NB4 (cell line): ENCODE data around the gene PNPLA2.

Source experiments
- DNase-seq: peaks from one replicate; pipeline ENCODE4 v3.0.0; 2010; ENCODE audit warnings: low read depth
- H3K4me3 ChIP-seq: one replicate; pipeline ENCODE4 v1.5.1; 2011; ENCODE audit warnings: mild to moderate bottlenecking, low read depth, low read length, moderate library complexity
- CTCF ChIP-seq: IDR thresholded peaks from one replicate; pipeline ENCODE4 v1.5.1; 2012; ENCODE audit warnings: low read depth, low read length
- MAX ChIP-seq: IDR thresholded peaks from 2 replicates; pipeline ENCODE4 v1.6.1; 2011; ENCODE audit warnings: low read depth, low read length
- MYC ChIP-seq: IDR thresholded peaks from 2 replicates; pipeline ENCODE4 v1.6.1; 2011; ENCODE audit warnings: low read depth, low read length
- POLR2A ChIP-seq: IDR thresholded peaks from 2 replicates; pipeline ENCODE4 v1.6.1; 2011; ENCODE audit warnings: mild to moderate bottlenecking; ENCODE audit not compliant: insufficient read length; ENCODE audit errors: extremely low read depth

The PNPLA2 gene

DNA sequence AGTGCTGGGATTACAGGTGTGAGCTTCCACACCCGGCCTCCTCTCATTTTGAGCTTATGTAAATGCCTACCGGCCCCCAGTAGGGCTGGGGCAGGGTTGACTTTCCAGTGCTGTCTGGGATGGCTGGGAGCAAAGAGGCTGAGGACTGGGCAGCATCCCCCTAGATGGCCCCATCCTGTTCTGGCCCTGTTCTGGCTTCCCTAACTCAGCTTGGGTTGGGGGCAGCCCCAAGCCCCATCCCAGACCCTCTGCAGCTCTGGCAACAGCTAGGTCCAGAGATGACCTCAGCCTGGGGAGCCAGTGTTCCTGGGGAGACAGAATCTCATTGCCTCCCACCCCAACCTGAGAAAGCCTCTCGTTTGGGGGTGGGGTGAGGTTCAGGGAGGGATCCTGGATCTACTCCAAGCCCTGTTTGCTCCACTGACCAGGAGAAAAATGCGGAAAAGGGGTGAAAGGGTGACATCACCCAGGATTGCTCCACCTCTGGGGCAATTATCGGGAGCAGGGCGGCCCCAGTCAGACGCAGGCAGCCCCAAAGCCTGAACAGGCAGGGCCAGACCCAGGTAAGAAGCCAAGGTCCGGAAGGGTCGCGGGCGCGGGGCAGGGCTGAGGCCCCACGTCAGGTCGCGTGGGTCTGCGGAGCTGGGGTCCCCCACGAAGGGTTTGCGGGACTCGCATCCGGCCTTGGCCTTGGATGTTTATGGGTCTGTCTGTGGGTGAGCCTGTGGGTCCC is at the start of gene PNPLA2:
Gene PNPLA2 (plus strand): TSS at position 519 of the 733 bp plus-strand sequence. CDS start 805 bp downstream, outside the sequence.
- DNase-seq = no peak
- peak within 1 kb of the TSS; percentile 68 for H3K4me3 ChIP-seq
- TF ChIP-seq CTCF (no peak), POLR2A (no peak), MYC (no peak), MAX (no peak)

- no peak overlapping the region for H3K4me3 ChIP-seq
- DNase-seq = no peak
- TF ChIP-seq CTCF (no peak), POLR2A (no peak), MYC (no peak), MAX (no peak)
These were observed 48.6 kb upstream of the PNPLA2 start for GRCh38 chr11:769887-770641.

DNA sequence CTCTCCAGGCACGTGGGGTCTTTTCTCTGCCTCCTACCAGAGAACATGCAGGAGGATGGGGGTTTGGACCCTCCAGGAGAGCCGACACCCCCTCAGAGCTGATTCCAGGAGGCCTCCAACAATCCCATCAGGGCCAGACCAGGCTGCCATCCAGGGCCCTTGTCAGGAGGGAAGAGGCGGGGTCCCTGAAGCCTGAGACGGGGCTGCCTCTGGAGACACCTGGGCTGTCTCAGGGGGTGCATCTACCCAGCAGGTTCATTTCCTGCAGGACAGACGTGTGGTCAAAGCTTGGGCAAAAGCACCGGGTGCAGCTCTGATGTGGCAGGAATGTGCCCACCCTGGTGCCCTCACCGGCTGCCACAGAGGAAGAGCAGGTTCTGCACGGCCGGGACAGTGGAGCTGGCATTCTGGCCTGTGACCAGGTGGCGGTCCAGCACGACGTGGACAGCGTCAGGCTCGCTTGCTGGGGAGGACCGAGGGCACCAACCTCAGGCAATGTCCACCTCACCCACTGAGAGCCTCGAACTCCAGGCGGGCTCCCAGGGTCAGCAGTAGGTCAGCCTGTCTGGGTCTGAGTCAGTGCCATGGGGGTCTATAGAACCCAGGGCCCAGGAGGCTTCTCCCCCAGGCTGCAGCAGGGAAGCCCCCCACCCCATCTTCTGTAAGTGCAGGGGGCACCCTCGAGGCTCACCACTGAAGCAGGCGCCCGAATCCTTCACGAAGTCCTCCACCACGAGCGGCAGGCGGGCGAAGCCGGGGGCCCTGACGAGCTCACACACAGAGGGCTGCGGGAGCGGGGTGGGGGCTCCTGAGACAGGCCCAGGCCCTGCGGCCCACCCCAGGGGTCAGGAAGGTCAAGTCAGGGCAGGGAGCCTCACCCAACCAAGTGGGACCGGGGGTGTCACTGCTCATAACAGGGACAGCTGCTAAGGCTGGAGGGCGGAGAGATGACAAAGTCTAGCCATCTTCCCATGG is 47.8 kb upstream of the PNPLA2 start:
- no peak overlapping the region for H3K4me3 ChIP-seq
- DNase-seq = no peak
- TF ChIP-seq MYC (no peak), MAX (no peak), CTCF (no peak), POLR2A (no peak)

- no peak for DNase-seq
- H3K4me3 ChIP-seq = no peak overlapping the region
- TF ChIP-seq POLR2A (no peak), MAX (no peak), MYC (no peak), CTCF (no peak)
These were observed 47.0 kb upstream of the PNPLA2 start for GRCh38 chr11:771617-772204.
